SK-N-MC (cell line): ENCODE results near the gene HAAO.

ENCODE experiments used
- EZH2 ChIP-seq: fragments of 200-600 bp; sonication (generic); IDR thresholded peaks from one replicate; pipeline ENCODE4 v1.6.1; 2017; ENCODE audit warnings: antibody characterized with exemption
- POLR2AphosphoS5 ChIP-seq: IDR thresholded peaks from 2 replicates; pipeline ENCODE4 v1.6.1; 2012; ENCODE audit warnings: mild to moderate bottlenecking, low read depth, low read length, borderline replicate concordance

GRCh38 chr2:42800461-42800962 is 8.1 kb upstream of the HAAO start:
- TF ChIP-seq POLR2AphosphoS5 (no peak), EZH2 (no peak)
